GM18870 (cell line): ENCODE measurements around the gene TPI1.
"Not testable (repeated sequence)": the region's sequence is repeated elsewhere in the genome, so short reads cannot be mapped to it uniquely, and the experiment has no call there.

ENCODE experiments used
- ATAC-seq: cut with Tn5 transposase; IDR thresholded peaks from one replicate; pipeline ENCODE4 v1.9.1; 2021; ENCODE audit warnings: moderate library complexity; ENCODE audit not compliant: unreplicated experiment

TPI1 gene

GRCh38 chr12:6866920-6867412 lies 365 bp upstream of the TPI1 start:
- no peak for ATAC-seq

- no peak for ATAC-seq
Observed at GRCh38 chr12:6868211-6869048, 1.1 kb downstream of the TPI1 start.

- no peak for ATAC-seq
Observed at GRCh38 chr12:6869049-6870021, 2.0 kb downstream of the TPI1 start.

GRCh38 chr12:6870304-6870703 lies 3.0 kb downstream of the TPI1 start:
- ATAC-seq = not testable (repeated sequence)

GRCh38 chr12:6871052-6871957 lies 4.0 kb downstream of the TPI1 start:
- no peak for ATAC-seq

- ATAC-seq = no peak
Observed at GRCh38 chr12:6872073-6873048, 5.0 kb downstream of the TPI1 start.

GRCh38 chr12:6873094-6874014 lies 6.0 kb downstream of the TPI1 start, which contains the start of gene SPSB2:
Gene SPSB2 (minus strand): TSS chr12:6873303. CDS start chr12:6872901, 402 bp downstream.
- no peak for ATAC-seq

GRCh38 chr12:6874015-6874368 lies 6.7 kb downstream of the TPI1 start:
- not testable (repeated sequence) for ATAC-seq

- not testable (repeated sequence) for ATAC-seq
Observed at GRCh38 chr12:6879824-6880223, 12.5 kb downstream of the TPI1 start.

- no peak for ATAC-seq
Observed at GRCh38 chr12:6883252-6883651, 15.9 kb downstream of the TPI1 start.

GRCh38 chr12:6883683-6884082 lies 16.4 kb downstream of the TPI1 start:
- no peak for ATAC-seq

GRCh38 chr12:6884539-6884938 lies 17.2 kb downstream of the TPI1 start:
- ATAC-seq = no peak

- ATAC-seq = not testable (repeated sequence)
Observed at GRCh38 chr12:6886206-6886999, 19.1 kb downstream of the TPI1 start.

GRCh38 chr12:6887460-6887859 lies 20.1 kb downstream of the TPI1 start:
- ATAC-seq = no peak

- ATAC-seq = no peak
Observed at GRCh38 chr12:6888360-6888759, 21.0 kb downstream of the TPI1 start.

- ATAC-seq = not testable (repeated sequence)
Observed at GRCh38 chr12:6888794-6889193, 21.5 kb downstream of the TPI1 start.
